Measurements from ENCODE around the gene GPC5. TPM values are rescaled to one million over a fixed set of nuclear protein-coding genes. Genes with fewer than 3 reads are reported as not detected.
A peak's percentile ranks its signal among the peaks of the same experiment; 100 is the strongest.

The GPC5 gene
- total and polyA plus RNA-seq, 2 of the 13 experiments (the other 11 are each of a cell fraction or from before 2014, with no cell fraction given): 0.02 to 0.07 TPM

DNA sequence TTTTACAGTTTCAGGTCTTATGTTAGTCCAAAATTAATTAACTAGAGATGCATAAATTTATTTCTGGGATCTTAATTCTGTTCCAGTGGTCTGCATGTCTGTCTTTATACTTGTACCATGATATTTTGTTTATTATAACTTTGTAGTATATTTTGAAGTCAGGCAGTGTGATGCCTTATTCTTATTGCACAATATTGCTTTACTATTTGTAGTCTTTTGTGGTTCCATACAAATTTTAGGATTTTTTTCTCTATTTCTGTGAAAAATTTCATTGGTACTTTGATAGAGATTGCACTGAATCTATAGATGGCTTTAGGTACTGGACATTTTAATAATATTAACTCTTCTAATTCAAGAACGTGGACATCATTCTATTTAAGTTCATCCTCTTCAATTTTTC lies 304.0 kb downstream of the GPC5 start:
- Histone ChIP-seq H3K9me3 (ENCODE audit: low read length) (no peaks in the 10 kb centered on the region), H3K4me3 (replicated peaks in 1 of 3; ENCODE audit: insufficient read depth in 1 of 3, low read depth in 2 of 3, low read length in 3 of 3) (no peak overlapping the region)
- 5% methylated on average over 1 of the region's 1 CpG for WGBS (ENCODE audit: low lambda C conversion rate)

More for the DNA sequence above, 304.0 kb downstream of the GPC5 start:
- DNase-seq (ENCODE audit: low spot score) (no peak), ATAC-seq (no peak), FAIRE-seq (no peak)
- H3K79me2 ChIP-seq (ENCODE audit: insufficient read depth, low read length): no peaks in the 10 kb centered on the region
- H3K4me1 ChIP-seq (ENCODE audit: insufficient read depth, low read length): no peaks in the 10 kb centered on the region
- TF ChIP-seq, protein P1, sequence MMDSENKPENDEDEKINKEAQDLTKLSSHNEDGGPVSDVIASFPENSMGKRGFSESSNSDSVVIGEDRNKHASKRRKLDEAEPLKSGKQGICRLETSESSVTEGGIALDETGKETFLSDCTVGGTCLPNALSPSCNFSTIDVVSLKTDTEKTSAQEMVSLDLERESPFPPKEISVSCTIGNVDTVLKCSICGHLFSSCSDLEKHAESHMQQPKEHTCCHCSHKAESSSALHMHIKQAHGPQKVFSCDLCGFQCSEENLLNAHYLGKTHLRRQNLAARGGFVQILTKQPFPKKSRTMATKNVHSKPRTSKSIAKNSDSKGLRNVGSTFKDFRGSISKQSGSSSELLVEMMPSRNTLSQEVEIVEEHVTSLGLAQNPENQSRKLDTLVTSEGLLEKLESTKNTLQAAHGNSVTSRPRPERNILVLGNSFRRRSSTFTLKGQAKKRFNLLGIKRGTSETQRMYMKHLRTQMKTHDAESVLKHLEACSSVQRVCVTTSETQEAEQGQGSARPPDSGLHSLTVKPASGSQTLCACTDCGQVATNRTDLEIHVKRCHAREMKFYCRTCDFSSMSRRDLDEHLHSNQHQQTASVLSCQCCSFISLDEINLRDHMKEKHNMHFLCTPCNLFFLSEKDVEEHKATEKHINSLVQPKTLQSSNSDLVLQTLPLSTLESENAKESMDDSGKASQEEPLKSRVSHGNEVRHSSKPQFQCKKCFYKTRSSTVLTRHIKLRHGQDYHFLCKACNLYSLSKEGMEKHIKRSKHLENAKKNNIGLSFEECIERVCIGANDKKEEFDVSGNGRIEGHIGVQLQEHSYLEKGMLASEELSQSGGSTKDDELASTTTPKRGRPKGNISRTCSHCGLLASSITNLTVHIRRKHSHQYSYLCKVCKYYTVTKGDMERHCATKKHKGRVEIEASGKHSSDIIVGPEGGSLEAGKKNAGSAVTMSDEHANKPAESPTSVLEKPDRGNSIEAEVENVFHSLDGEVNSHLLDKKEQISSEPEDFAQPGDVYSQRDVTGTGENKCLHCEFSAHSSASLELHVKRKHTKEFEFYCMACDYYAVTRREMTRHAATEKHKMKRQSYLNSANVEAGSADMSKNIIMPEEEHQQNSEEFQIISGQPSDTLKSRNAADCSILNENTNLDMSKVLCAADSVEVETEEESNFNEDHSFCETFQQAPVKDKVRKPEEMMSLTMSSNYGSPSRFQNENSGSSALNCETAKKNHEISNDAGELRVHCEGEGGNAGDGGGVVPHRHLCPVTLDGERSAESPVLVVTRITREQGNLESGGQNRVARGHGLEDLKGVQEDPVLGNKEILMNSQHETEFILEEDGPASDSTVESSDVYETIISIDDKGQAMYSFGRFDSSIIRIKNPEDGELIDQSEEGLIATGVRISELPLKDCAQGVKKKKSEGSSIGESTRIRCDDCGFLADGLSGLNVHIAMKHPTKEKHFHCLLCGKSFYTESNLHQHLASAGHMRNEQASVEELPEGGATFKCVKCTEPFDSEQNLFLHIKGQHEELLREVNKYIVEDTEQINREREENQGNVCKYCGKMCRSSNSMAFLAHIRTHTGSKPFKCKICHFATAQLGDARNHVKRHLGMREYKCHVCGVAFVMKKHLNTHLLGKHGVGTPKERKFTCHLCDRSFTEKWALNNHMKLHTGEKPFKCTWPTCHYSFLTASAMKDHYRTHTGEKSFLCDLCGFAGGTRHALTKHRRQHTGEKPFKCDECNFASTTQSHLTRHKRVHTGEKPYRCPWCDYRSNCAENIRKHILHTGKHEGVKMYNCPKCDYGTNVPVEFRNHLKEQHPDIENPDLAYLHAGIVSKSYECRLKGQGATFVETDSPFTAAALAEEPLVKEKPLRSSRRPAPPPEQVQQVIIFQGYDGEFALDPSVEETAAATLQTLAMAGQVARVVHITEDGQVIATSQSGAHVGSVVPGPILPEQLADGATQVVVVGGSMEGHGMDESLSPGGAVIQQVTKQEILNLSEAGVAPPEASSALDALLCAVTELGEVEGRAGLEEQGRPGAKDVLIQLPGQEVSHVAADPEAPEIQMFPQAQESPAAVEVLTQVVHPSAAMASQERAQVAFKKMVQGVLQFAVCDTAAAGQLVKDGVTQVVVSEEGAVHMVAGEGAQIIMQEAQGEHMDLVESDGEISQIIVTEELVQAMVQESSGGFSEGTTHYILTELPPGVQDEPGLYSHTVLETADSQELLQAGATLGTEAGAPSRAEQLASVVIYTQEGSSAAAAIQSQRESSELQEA (CRISPR knock-in tag; IDR thresholded peaks at IDR 0.05; ENCODE audit: not compliant biosample characterization): no peak
- peak; percentile 28; the same call in 1 of the 2 replicates for TF ChIP-seq CEBPB (IDR thresholded peaks at IDR 0.05; ENCODE audit: borderline replicate concordance, low read depth, low read length)
- intact Hi-C loops (cut with micrococcal nuclease; ENCODE audit: unreplicated experiment): no loop called here
- H3K36me3 ChIP-seq (replicated peaks in 1 of 2; ENCODE audit: control insufficient read depth in 1 of 2, insufficient read depth in 2 of 2, low read length in 2 of 2): no peaks in the 10 kb centered on the region
- H3K4me2 ChIP-seq (ENCODE audit: low read depth, low read length): no peak overlapping the region
- BruUV-seq (replicated peaks): no TSS peak
- POLR2A ChIA-PET: no interaction called here
- H2AFZ ChIP-seq (ENCODE audit: low read length): no peak overlapping the region
- CTCF ChIA-PET (ENCODE audit: low intra/inter-chr PET ratio, low total read pairs): no interaction called here
- no peak overlapping the region for H3K27ac ChIP-seq (ENCODE audit: extremely low read length, insufficient read depth, low read length)
- no peaks in the 10 kb centered on the region for H4K20me1 ChIP-seq (ENCODE audit: insufficient read depth, low read length)
- no peak overlapping the region for H3K9ac ChIP-seq (ENCODE audit: insufficient read depth, low read depth, low read length)
- H3K27me3 ChIP-seq (ENCODE audit: control insufficient read depth in 1 of 2, insufficient read depth in 2 of 2, low read length in 2 of 2): no peaks in the 10 kb centered on the region
- in situ Hi-C loops (cut with HindIII; ENCODE audit: extremely low pct_ligation_motif_present, low pct_unique_long_range_greater_than_20kb): no loop called here

Measured in HepG2 (cell line).